ENCODE measurements around the gene NKAIN2. TPM values are rescaled to one million over a fixed set of nuclear protein-coding genes. Genes with fewer than 3 reads are reported as not detected.

The NKAIN2 gene
- total and polyA plus RNA-seq, 2 donors (not counting 3 experiments of a cell fraction or from before 2014, with no cell fraction given) = 0.03 TPM; not detected in 1

DNA sequence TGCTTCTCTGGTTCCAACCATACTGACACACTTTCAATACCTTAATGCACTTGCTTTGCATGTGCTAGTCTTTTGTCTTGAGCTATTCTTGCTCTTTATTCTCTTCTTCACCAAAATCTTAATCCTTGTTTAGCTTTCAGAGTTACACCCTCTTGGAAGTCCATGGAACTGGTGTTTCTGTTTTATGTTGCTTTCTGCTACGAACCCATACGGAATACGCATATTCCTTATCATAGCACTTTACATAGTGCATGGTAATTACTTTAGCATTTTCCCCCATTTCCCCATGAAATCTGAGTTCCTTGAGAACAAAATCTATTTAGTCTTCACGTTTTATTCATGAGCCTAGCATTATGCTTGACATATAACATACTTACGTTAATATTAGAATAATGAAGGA, 270.9 kb downstream of the NKAIN2 start:
- no peak for FAIRE-seq
- TF ChIP-seq POLR2A (IDR thresholded peaks at IDR 0.05; ENCODE audit: low read depth, low read length) = no peak
- no peak for TF ChIP-seq JUN (IDR thresholded peaks at IDR 0.05; ENCODE audit: borderline replicate concordance, insufficient read depth, insufficient read length, low read depth)
- TF ChIP-seq, protein P1, sequence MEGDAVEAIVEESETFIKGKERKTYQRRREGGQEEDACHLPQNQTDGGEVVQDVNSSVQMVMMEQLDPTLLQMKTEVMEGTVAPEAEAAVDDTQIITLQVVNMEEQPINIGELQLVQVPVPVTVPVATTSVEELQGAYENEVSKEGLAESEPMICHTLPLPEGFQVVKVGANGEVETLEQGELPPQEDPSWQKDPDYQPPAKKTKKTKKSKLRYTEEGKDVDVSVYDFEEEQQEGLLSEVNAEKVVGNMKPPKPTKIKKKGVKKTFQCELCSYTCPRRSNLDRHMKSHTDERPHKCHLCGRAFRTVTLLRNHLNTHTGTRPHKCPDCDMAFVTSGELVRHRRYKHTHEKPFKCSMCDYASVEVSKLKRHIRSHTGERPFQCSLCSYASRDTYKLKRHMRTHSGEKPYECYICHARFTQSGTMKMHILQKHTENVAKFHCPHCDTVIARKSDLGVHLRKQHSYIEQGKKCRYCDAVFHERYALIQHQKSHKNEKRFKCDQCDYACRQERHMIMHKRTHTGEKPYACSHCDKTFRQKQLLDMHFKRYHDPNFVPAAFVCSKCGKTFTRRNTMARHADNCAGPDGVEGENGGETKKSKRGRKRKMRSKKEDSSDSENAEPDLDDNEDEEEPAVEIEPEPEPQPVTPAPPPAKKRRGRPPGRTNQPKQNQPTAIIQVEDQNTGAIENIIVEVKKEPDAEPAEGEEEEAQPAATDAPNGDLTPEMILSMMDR (IDR thresholded peaks at IDR 0.05; ENCODE audit: extremely low read depth in 1 of 2, insufficient read depth in 1 of 2, low read depth in 1 of 2, low read length in 2 of 2) = no peak
- TF ChIP-seq POLR2AphosphoS5 (IDR thresholded peaks at IDR 0.05; ENCODE audit: insufficient read depth, low read depth, low read length) = no peak
- TF ChIP-seq MYC (IDR thresholded peaks at IDR 0.05; ENCODE audit: low read depth, low read length) = no peak
- TF ChIP-seq FOS (IDR thresholded peaks at IDR 0.05; ENCODE audit: borderline replicate concordance, insufficient read depth, low read length) = no peak
- TF ChIP-seq, protein P2, sequence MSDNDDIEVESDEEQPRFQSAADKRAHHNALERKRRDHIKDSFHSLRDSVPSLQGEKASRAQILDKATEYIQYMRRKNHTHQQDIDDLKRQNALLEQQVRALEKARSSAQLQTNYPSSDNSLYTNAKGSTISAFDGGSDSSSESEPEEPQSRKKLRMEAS (IDR thresholded peaks at IDR 0.05; ENCODE audit: insufficient read depth, insufficient read length) = no peak
- no peak for TF ChIP-seq GATA2 (IDR thresholded peaks at IDR 0.05; ENCODE audit: insufficient read depth, insufficient read length, low read depth, low read length)
- no peak for TF ChIP-seq EZH2 (IDR thresholded peaks at IDR 0.05; ENCODE audit: borderline replicate concordance, low read depth, low read length, severe bottlenecking)

More for the DNA sequence above, 270.9 kb downstream of the NKAIN2 start:
- Histone ChIP-seq H2AFZ (ENCODE audit: low read depth, low read length) (no peak overlapping the region), H3K27ac (ENCODE audit: insufficient read depth, low read depth, low read length) (no peak overlapping the region), H3K4me3 (replicated peaks in 1 of 3; ENCODE audit: insufficient read depth in 1 of 3, low read depth in 1 of 3, low read length in 3 of 3) (no peak overlapping the region), H3K9me3 (replicated peaks; ENCODE audit: control insufficient read depth, insufficient read depth, low read length) (no peaks in the 10 kb centered on the region), H3K9me1 (replicated peaks; ENCODE audit: control insufficient read depth, extremely low read depth, insufficient read depth, low read length) (no peaks in the 10 kb centered on the region), H3K4me1 (ENCODE audit: control insufficient read depth, extremely low read depth, insufficient read depth, low read length) (no peaks in the 10 kb centered on the region), H3K9ac (replicated peaks; ENCODE audit: extremely low read depth, insufficient read depth, low read length) (no peak overlapping the region), H4K20me1 (replicated peaks; ENCODE audit: control insufficient read depth, extremely low read depth, insufficient read depth, low read length) (no peaks in the 10 kb centered on the region), H3K79me2 (ENCODE audit: control insufficient read depth, insufficient read depth, low read length) (no peaks in the 10 kb centered on the region), H3K27me3 (ENCODE audit: control insufficient read depth in 2 of 2, insufficient read depth in 2 of 2, low read length in 2 of 2) (no peaks in the 10 kb centered on the region), H3K4me2 (ENCODE audit: insufficient read depth, low read length) (no peak overlapping the region), H3K36me3 (ENCODE audit: control insufficient read depth in 2 of 2, extremely low read depth in 1 of 2, insufficient read depth in 2 of 2, low read length in 2 of 2) (no peaks in the 10 kb centered on the region)
- BruUV-seq (replicated peaks) = no TSS peak
- dilution Hi-C loops (cut with MboI; ENCODE audit: extremely low pct_ligation_motif_present, low sequenced_read_pairs) = no loop called here
- POLR2A ChIA-PET = no interaction called here
- no peak for DNase-seq (ENCODE audit: low read depth, low spot score)
- CTCF ChIA-PET = interaction anchor here (1.4 kb wide), 2 partner anchors 11 to 13 kb away, joined by 3 to 4 read pairs; no protein-coding TSS in a partner anchor
- intact Hi-C loops (cut with micrococcal nuclease) = no loop called here
